Endothelial cell of umbilical vein (primary cell): Measurements from ENCODE around the gene DLL1. TPM values are rescaled to one million over a fixed set of nuclear protein-coding genes. Genes with fewer than 3 reads are reported as not detected.

Experiments
- BruUV-seq: library from RNA; stranded (reverse); fragments of 400-500 nt; replicated peaks from 2 replicates; lab custom pipeline; 2021; lab: Mats Ljungman, UMichigan
- CTCF ChIA-PET: fragments of 300-600, 350-600 bp; sonication (Branson Sonifier 250); formaldehyde crosslinking; loops from one replicate; lab custom pipeline; 2021; ENCODE audit warnings: antibody characterized with exemption, inconsistent platforms; lab: Charles Lee
- POLR2A ChIA-PET: fragments of 300-600, 350-600 bp; sonication (Branson Sonifier 250); formaldehyde crosslinking; loops from one replicate; lab custom pipeline; 2021; ENCODE audit warnings: antibody characterized with exemption, inconsistent platforms; lab: Charles Lee
- DNase-seq: peaks from one replicate; pipeline ENCODE4 v3.0.0-alpha.2; 2011; ENCODE audit warnings: low read depth, low spot score
- FAIRE-seq: peaks from 2 replicates; lab custom pipeline; 2011; peaks lifted over from hg19 to GRCh38; lab: Jason Lieb, UNC
- H2AFZ ChIP-seq: 2 replicates; pipeline ENCODE4 v1.6.0; 2012; ENCODE audit warnings: low read depth, low read length, control low read depth, inconsistent platforms
- H3K27ac ChIP-seq: 2 replicates; pipeline ENCODE4 v1.5.1; 2011; ENCODE audit warnings: low read depth, mild to moderate bottlenecking, control low read depth, low read length, moderate library complexity; ENCODE audit not compliant: insufficient read depth
- H3K27me3 ChIP-seq, 2 experiments: 2 replicates each; pipeline versions ENCODE4 v1.6.0 to v1.6.1; 2011; ENCODE audit warnings: low read length in 2 of 2, mixed read lengths in 1 of 2; ENCODE audit not compliant: control insufficient read depth in 2 of 2, insufficient read depth in 2 of 2
- H3K36me3 ChIP-seq, 2 experiments: 2 replicates in 1 of 2; 3 replicates in 1 of 2; pipeline ENCODE4 v1.5.1; 2011; ENCODE audit warnings: low read length in 2 of 2, mild to moderate bottlenecking in 1 of 2, moderate library complexity in 1 of 2; ENCODE audit not compliant: control insufficient read depth in 2 of 2, insufficient read depth in 2 of 2; ENCODE audit errors: extremely low read depth in 1 of 2
- H3K4me1 ChIP-seq: 3 replicates; pipeline ENCODE4 v1.5.1; 2011; ENCODE audit warnings: mild to moderate bottlenecking, low read length; ENCODE audit not compliant: control insufficient read depth, insufficient read depth; ENCODE audit errors: extremely low read depth
- H3K4me2 ChIP-seq: 2 replicates; pipeline ENCODE4 v1.6.1; 2011; ENCODE audit warnings: low read length, control low read depth, mixed read lengths; ENCODE audit not compliant: insufficient read depth
- H3K4me3 ChIP-seq, 3 experiments: fragments of 200-600 bp in 1 of 3; sonication (generic), shearing (Covaris generic) in 1 of 3; replicated peaks in 1 of 3; 2 replicates each; pipeline ENCODE4 v1.5.1; 2011 to 2016; ENCODE audit warnings: control low read depth in 3 of 3, low read length in 3 of 3, mild to moderate bottlenecking in 2 of 3, inconsistent platforms in 1 of 3, low read depth in 1 of 3, moderate library complexity in 1 of 3; ENCODE audit not compliant: insufficient read depth in 1 of 3
- H3K79me2 ChIP-seq: 2 replicates; pipeline ENCODE4 v1.6.0; 2012; ENCODE audit warnings: low read length, inconsistent platforms; ENCODE audit not compliant: control insufficient read depth, insufficient read depth
- H3K9ac ChIP-seq: replicated peaks from 2 replicates; pipeline ENCODE3; 2011; ENCODE audit warnings: low read length, control low read depth; ENCODE audit not compliant: insufficient read depth; ENCODE audit errors: extremely low read depth
- H3K9me1 ChIP-seq: replicated peaks from 3 replicates; pipeline ENCODE4 v1.6.0; 2011; ENCODE audit warnings: mild to moderate bottlenecking, low read length; ENCODE audit not compliant: control insufficient read depth, insufficient read depth; ENCODE audit errors: extremely low read depth
- H3K9me3 ChIP-seq: replicated peaks from 2 replicates; pipeline ENCODE4 v1.5.1; 2012; ENCODE audit warnings: low read length, inconsistent platforms; ENCODE audit not compliant: control insufficient read depth, insufficient read depth
- H4K20me1 ChIP-seq: replicated peaks from 2 replicates; pipeline ENCODE3; 2011; ENCODE audit warnings: mild to moderate bottlenecking, low read length; ENCODE audit not compliant: control insufficient read depth, insufficient read depth; ENCODE audit errors: extremely low read depth
- EZH2 ChIP-seq: IDR thresholded peaks from 2 replicates; pipeline ENCODE4 v1.6.1; 2012; ENCODE audit warnings: borderline replicate concordance, low read depth, mild to moderate bottlenecking, moderate library complexity, low read length, inconsistent platforms; ENCODE audit not compliant: severe bottlenecking
- GATA2 ChIP-seq: IDR thresholded peaks from 2 replicates; pipeline ENCODE4 v1.7.0; 2011; ENCODE audit warnings: low read depth, mild to moderate bottlenecking, moderate library complexity, mixed read lengths, low read length; ENCODE audit not compliant: insufficient read length, insufficient read depth
- POLR2AphosphoS5 ChIP-seq: IDR thresholded peaks from 2 replicates; pipeline ENCODE4 v1.6.1; 2012; ENCODE audit warnings: low read depth, mild to moderate bottlenecking, control low read depth, low read length, moderate library complexity; ENCODE audit not compliant: insufficient read depth
- dilution Hi-C: fragments of 300-500 bp; cut with MboI; formaldehyde crosslinking; loops from one replicate; pipeline ENCODE4 v1.15.0; 2019; ENCODE audit warnings: low sequenced_read_pairs; ENCODE audit not compliant: extremely low pct_ligation_motif_present
- intact Hi-C: fragments of 100-400 bp; cut with micrococcal nuclease; formaldehyde crosslinking; loops from one replicate; pipeline ENCODE4 v1.10.0; 2022
- polyA plus RNA-seq, 4 experiments: library from polyadenylated mRNA; depleted of rRNA in 3 of 4; stranded (reverse) in 3 of 4; unstranded in 1 of 4; fragments of >200 nt; gene quantifications; 2 replicates each; pipeline versions ENCODE4 v1.2.1 to v1.2.3, GENCODE V29; 2011 to 2012; ENCODE audit warnings: missing spikeins in 1 of 4
- total RNA-seq: library from RNA; stranded (reverse); gene quantifications from 2 replicates; pipeline ENCODE4 v1.2.3, GENCODE V29; 2021
- TF ChIP-seq, protein P1 (sequence below): IDR thresholded peaks from 2 replicates; pipeline ENCODE4 v1.6.1; 2011; ENCODE audit not compliant: insufficient read depth, insufficient read length

The DLL1 gene
- total and polyA plus RNA-seq, 2 donors (not counting 3 experiments of a cell fraction or from before 2014, with no cell fraction given) = 1.4 to 2.3 TPM

DNA sequence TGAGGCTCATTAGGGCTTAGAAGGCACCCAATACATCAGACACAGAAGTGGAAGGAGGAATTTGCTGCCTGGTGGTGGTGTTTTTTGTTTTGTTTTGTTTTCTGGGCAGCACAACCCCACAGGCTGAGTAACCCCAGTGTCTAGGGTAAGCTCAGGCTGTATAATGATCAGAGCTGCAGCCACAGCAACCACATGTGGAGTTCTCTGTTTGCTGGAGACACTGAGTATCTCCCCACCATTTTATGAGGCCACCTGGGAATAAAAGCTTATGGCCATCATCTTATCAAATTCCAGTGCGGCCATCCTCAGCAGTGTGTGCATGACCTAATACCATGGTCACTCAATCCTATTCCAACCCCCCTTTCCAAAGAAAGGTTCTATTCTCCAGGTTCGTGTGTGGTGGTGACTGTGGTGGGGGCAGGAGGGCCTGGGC lies 3.4 kb upstream of the DLL1 start:
- TF ChIP-seq EZH2 (peak; percentile 11), POLR2AphosphoS5 (no peak), GATA2 (no peak)
- TF ChIP-seq, protein P1, sequence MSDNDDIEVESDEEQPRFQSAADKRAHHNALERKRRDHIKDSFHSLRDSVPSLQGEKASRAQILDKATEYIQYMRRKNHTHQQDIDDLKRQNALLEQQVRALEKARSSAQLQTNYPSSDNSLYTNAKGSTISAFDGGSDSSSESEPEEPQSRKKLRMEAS = no peak
- Histone ChIP-seq H3K9me1 (no peaks in the 10 kb centered on the region), H3K36me3 (no peaks in the 10 kb centered on the region), H4K20me1 (no peaks in the 10 kb centered on the region), H3K9me3 (no peaks in the 10 kb centered on the region), H2AFZ (no peak overlapping the region), H3K27ac (no peak overlapping the region), H3K4me1 (peaks cover 22% of the 10 kb centered on the region), H3K4me2 (no peak overlapping the region), H3K9ac (no peak overlapping the region), H3K79me2 (no peaks in the 10 kb centered on the region), H3K27me3 (peaks cover 29 to 64% of the 10 kb centered on the region in 2 experiments), H3K4me3 (no peak overlapping the region)
- no peak for DNase-seq
- ChIA-PET POLR2A (no interaction called here), CTCF (interaction anchor here (1.1 to 7.1 kb wide), 3 partner anchors 24 to 462 kb away, joined by 4 to 62 read pairs (median 4); no protein-coding TSS in a partner anchor)
- dilution Hi-C loops = no loop called here
- no TSS peak for BruUV-seq
- no peak for FAIRE-seq
- intact Hi-C loops = loop anchor here (5.0 kb wide), 2 partner anchors 332 to 442 kb away; no protein-coding TSS in a partner anchor

GRCh38 chr6:170293341-170294231 lies 2.7 kb upstream of the DLL1 start:
- ChIA-PET POLR2A (no interaction called here), CTCF (interaction anchor here (1.1 to 7.1 kb wide), 3 partner anchors 24 to 461 kb away, joined by 4 to 62 read pairs (median 4); no protein-coding TSS in a partner anchor)
- Histone ChIP-seq H3K27me3 (peaks cover 30 to 70% of the 10 kb centered on the region in 2 experiments), H3K4me3 (no peak overlapping the region), H3K9ac (no peak overlapping the region), H4K20me1 (no peaks in the 10 kb centered on the region), H3K9me3 (no peaks in the 10 kb centered on the region), H3K79me2 (no peaks in the 10 kb centered on the region), H3K36me3 (no peaks in the 10 kb centered on the region), H3K27ac (no peak overlapping the region), H3K4me2 (no peak overlapping the region), H3K9me1 (no peaks in the 10 kb centered on the region), H2AFZ (no peak overlapping the region), H3K4me1 (peaks cover 25% of the 10 kb centered on the region)
- intact Hi-C loops = loop anchor here (2.0 to 5.0 kb wide), 3 partner anchors 13 to 441 kb away; partner anchors contain the start of gene FAM120B
- dilution Hi-C loops = no loop called here
- DNase-seq (no peak), FAIRE-seq (no peak)
- TF ChIP-seq EZH2 (peak; percentile 7), POLR2AphosphoS5 (no peak)
- no TSS peak for BruUV-seq
